ENCODE results near the gene ODAD2. TPM values are rescaled to one million over a fixed set of nuclear protein-coding genes. Genes with fewer than 3 reads are reported as not detected.

ODAD2 gene
- total and polyA plus RNA-seq, 2 of the 8 experiments (the other 6 are each of a cell fraction or from before 2014, with no cell fraction given): 0.95 to 4.3 TPM

DNA sequence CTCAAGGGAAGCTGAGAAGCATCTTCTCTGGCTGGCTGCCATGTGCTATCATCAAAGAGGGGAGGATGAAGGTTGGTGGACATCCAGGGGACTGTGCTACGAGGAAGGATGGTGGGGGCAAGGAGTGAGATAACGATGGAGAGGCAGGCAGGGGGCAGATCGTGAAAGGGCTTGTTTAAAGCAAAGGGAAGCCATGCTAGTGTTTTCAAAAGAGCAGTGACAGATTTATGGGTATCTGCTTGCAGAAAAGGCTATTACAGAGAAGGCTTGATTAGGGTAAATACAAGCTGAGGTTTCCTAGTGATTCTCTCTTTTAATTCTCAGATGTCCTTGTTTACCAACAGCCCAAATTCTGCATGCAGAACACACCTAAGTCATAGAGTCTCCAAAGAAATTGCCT is 164.4 kb downstream of the ODAD2 start (continued):
- TF ChIP-seq, protein P1, sequence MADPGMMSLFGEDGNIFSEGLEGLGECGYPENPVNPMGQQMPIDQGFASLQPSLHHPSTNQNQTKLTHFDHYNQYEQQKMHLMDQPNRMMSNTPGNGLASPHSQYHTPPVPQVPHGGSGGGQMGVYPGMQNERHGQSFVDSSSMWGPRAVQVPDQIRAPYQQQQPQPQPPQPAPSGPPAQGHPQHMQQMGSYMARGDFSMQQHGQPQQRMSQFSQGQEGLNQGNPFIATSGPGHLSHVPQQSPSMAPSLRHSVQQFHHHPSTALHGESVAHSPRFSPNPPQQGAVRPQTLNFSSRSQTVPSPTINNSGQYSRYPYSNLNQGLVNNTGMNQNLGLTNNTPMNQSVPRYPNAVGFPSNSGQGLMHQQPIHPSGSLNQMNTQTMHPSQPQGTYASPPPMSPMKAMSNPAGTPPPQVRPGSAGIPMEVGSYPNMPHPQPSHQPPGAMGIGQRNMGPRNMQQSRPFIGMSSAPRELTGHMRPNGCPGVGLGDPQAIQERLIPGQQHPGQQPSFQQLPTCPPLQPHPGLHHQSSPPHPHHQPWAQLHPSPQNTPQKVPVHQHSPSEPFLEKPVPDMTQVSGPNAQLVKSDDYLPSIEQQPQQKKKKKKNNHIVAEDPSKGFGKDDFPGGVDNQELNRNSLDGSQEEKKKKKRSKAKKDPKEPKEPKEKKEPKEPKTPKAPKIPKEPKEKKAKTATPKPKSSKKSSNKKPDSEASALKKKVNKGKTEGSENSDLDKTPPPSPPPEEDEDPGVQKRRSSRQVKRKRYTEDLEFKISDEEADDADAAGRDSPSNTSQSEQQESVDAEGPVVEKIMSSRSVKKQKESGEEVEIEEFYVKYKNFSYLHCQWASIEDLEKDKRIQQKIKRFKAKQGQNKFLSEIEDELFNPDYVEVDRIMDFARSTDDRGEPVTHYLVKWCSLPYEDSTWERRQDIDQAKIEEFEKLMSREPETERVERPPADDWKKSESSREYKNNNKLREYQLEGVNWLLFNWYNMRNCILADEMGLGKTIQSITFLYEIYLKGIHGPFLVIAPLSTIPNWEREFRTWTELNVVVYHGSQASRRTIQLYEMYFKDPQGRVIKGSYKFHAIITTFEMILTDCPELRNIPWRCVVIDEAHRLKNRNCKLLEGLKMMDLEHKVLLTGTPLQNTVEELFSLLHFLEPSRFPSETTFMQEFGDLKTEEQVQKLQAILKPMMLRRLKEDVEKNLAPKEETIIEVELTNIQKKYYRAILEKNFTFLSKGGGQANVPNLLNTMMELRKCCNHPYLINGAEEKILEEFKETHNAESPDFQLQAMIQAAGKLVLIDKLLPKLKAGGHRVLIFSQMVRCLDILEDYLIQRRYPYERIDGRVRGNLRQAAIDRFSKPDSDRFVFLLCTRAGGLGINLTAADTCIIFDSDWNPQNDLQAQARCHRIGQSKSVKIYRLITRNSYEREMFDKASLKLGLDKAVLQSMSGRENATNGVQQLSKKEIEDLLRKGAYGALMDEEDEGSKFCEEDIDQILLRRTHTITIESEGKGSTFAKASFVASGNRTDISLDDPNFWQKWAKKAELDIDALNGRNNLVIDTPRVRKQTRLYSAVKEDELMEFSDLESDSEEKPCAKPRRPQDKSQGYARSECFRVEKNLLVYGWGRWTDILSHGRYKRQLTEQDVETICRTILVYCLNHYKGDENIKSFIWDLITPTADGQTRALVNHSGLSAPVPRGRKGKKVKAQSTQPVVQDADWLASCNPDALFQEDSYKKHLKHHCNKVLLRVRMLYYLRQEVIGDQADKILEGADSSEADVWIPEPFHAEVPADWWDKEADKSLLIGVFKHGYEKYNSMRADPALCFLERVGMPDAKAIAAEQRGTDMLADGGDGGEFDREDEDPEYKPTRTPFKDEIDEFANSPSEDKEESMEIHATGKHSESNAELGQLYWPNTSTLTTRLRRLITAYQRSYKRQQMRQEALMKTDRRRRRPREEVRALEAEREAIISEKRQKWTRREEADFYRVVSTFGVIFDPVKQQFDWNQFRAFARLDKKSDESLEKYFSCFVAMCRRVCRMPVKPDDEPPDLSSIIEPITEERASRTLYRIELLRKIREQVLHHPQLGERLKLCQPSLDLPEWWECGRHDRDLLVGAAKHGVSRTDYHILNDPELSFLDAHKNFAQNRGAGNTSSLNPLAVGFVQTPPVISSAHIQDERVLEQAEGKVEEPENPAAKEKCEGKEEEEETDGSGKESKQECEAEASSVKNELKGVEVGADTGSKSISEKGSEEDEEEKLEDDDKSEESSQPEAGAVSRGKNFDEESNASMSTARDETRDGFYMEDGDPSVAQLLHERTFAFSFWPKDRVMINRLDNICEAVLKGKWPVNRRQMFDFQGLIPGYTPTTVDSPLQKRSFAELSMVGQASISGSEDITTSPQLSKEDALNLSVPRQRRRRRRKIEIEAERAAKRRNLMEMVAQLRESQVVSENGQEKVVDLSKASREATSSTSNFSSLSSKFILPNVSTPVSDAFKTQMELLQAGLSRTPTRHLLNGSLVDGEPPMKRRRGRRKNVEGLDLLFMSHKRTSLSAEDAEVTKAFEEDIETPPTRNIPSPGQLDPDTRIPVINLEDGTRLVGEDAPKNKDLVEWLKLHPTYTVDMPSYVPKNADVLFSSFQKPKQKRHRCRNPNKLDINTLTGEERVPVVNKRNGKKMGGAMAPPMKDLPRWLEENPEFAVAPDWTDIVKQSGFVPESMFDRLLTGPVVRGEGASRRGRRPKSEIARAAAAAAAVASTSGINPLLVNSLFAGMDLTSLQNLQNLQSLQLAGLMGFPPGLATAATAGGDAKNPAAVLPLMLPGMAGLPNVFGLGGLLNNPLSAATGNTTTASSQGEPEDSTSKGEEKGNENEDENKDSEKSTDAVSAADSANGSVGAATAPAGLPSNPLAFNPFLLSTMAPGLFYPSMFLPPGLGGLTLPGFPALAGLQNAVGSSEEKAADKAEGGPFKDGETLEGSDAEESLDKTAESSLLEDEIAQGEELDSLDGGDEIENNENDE (IDR thresholded peaks at IDR 0.05; ENCODE audit: insufficient replicate concordance, low read length): no peak
- no peak for TF ChIP-seq EGR1 (IDR thresholded peaks at IDR 0.05; ENCODE audit: borderline replicate concordance, low read depth, low read length)

Data from H1 (cell line).